CD4-positive, alpha-beta T cell (primary cell): Measurements from ENCODE around the gene NPSR1. TPM values are rescaled to one million over a fixed set of nuclear protein-coding genes. Genes with fewer than 3 reads are reported as not detected.

ENCODE experiments used
- ATAC-seq: fragments of 200-7000 bp; cut with Tn5 transposase; one replicate; pipeline ENCODE4 v1.10.0; 2022; ENCODE audit warnings: mild to moderate bottlenecking; ENCODE audit not compliant: poor library complexity
- CTCF ChIA-PET: fragments of 350-600 bp; sonication (Branson Sonifier 250); formaldehyde crosslinking; loops from one replicate; lab custom pipeline; 2021; ENCODE audit warnings: antibody characterized with exemption, inconsistent platforms; lab: Charles Lee
- POLR2A ChIA-PET: fragments of 350-600 bp; sonication (Branson Sonifier 250); formaldehyde crosslinking; loops from one replicate; lab custom pipeline; 2021; ENCODE audit warnings: antibody characterized with exemption, inconsistent platforms; lab: Charles Lee
- DNase-seq, 14 experiments: peaks; one replicate each; pipeline ENCODE4 v3.0.0-alpha.2; 2013 to 2020; ENCODE audit warnings: mixed read lengths in 2 of 14
- H3K27ac ChIP-seq, 2 donors: one replicate each; pipeline versions ENCODE4 v1.5.1 to v1.7.0; 2013; ENCODE audit warnings: low read length in 2 of 2, low read depth in 1 of 2, mild to moderate bottlenecking in 1 of 2
- H3K27me3 ChIP-seq, 2 experiments: 1 replicate in 1 of 2; 2 replicates in 1 of 2; pipeline versions ENCODE4 v1.6.1 to v1.7.0; 2013; ENCODE audit warnings: low read length in 2 of 2, control low read depth in 1 of 2, mild to moderate bottlenecking in 1 of 2, moderate library complexity in 1 of 2; ENCODE audit not compliant: insufficient read depth in 2 of 2, control insufficient read depth in 1 of 2
- H3K36me3 ChIP-seq: one replicate; pipeline ENCODE4 v1.6.1; 2013; ENCODE audit warnings: low read length, control low read depth; ENCODE audit not compliant: insufficient read depth
- H3K4me1 ChIP-seq: one replicate; pipeline ENCODE4 v1.6.1; 2013; ENCODE audit warnings: low read length, control low read depth; ENCODE audit not compliant: insufficient read depth
- H3K4me3 ChIP-seq: one replicate; pipeline ENCODE4 v1.5.1; 2013; ENCODE audit warnings: mild to moderate bottlenecking, low read length, moderate library complexity
- H3K9me3 ChIP-seq, 2 experiments: 1 replicate in 1 of 2; 2 replicates in 1 of 2; pipeline versions ENCODE4 v1.6.1 to v1.7.0; 2013; ENCODE audit warnings: low read length in 2 of 2, mild to moderate bottlenecking in 2 of 2, control low read depth in 1 of 2, moderate library complexity in 1 of 2; ENCODE audit not compliant: control insufficient read depth in 1 of 2, insufficient read depth in 1 of 2
- H3K27ac Mint-ChIP-seq: one replicate; pipeline ENCODE4 v1.8.0; 2020; ENCODE audit warnings: mixed read lengths
- H3K27me3 Mint-ChIP-seq: one replicate; pipeline ENCODE4 v1.8.0; 2021; ENCODE audit warnings: mixed read lengths
- H3K36me3 Mint-ChIP-seq: one replicate; pipeline ENCODE4 v1.8.0; 2021; ENCODE audit warnings: low read depth, mixed read lengths
- H3K4me1 Mint-ChIP-seq: one replicate; pipeline ENCODE4 v1.8.0; 2021; ENCODE audit warnings: low read depth, mixed read lengths
- H3K4me3 Mint-ChIP-seq: one replicate; pipeline ENCODE4 v1.8.0; 2020; ENCODE audit warnings: mild to moderate bottlenecking, mixed read lengths
- H3K9me3 Mint-ChIP-seq: one replicate; pipeline ENCODE4 v1.8.0; 2020; ENCODE audit warnings: mixed read lengths
- CTCF ChIP-seq: fragments of 200-600 bp; IDR thresholded peaks from one replicate; pipeline ENCODE4 v1.8.0; 2022; ENCODE audit warnings: antibody characterized with exemption, mild to moderate bottlenecking
- intact Hi-C, 2 experiments: fragments of 100-400 bp; cut with DNase I in 1 of 2; cut with micrococcal nuclease in 1 of 2; formaldehyde crosslinking; loops; one replicate each; pipeline versions ENCODE4 v1.15.1 to v1.9.0; 2023 to 2025; cut with DNase I, micrococcal nuclease
- total RNA-seq, 174 experiments: library from RNA in 2 of 174; stranded (reverse) in 2 of 174; gene quantifications; one replicate each; pipeline ENCODE4 v1.2.3 and lab custom pipeline; 2021 to 2026

Gene NPSR1
- total RNA-seq, 2 experiments from 2014 or later = not detected

DNA sequence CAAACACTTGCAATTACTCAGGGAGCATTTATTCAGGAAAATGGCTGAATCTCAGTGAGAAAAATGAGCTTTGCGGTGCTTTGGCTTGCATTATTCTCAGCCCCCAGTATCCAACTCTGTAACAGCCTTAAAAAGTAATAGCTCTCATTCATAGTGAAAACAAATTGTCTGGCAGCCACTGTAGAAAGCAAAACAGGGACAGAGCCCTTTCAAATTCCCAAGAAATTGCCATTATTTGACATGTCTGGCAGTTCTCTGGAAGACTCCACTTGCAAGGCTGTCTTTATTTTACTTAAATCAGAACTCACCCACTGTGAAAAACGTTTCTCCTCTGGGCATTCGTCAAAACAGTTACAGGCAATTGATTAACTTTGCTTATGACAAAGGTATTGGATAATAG lies 122.5 kb downstream of the NPSR1 start:
- Mint-ChIP-seq H3K4me1 (no peaks in the 10 kb centered on the region), H3K27ac (no peak overlapping the region), H3K4me3 (no peak overlapping the region), H3K36me3 (no peaks in the 10 kb centered on the region), H3K9me3 (peaks cover 18% of the 10 kb centered on the region), H3K27me3 (peaks cover 8% of the 10 kb centered on the region)
- H3K4me3 ChIP-seq = no peak overlapping the region
- no peaks in the 10 kb centered on the region for H3K4me1 ChIP-seq
- CTCF ChIA-PET = no interaction called here
- intact Hi-C loops = no loop called here
- TF ChIP-seq CTCF = no peak
- ATAC-seq (no peak), DNase-seq (no peak)
- H3K9me3 ChIP-seq = peaks cover 7 to 13% of the 10 kb centered on the region in 2 experiments
- H3K27me3 ChIP-seq = no peaks in the 10 kb centered on the region
- no peak overlapping the region for H3K27ac ChIP-seq
- POLR2A ChIA-PET = no interaction called here
- no peaks in the 10 kb centered on the region for H3K36me3 ChIP-seq

- Mint-ChIP-seq H3K27me3 (no peaks in the 10 kb centered on the region), H3K4me1 (no peaks in the 10 kb centered on the region), H3K9me3 (peaks cover 10% of the 10 kb centered on the region), H3K27ac (no peak overlapping the region), H3K4me3 (no peak overlapping the region), H3K36me3 (no peaks in the 10 kb centered on the region)
- Histone ChIP-seq H3K27me3 (peaks cover 0 to 3% of the 10 kb centered on the region in 2 experiments), H3K27ac (no peak overlapping the region), H3K4me3 (no peak overlapping the region), H3K36me3 (no peaks in the 10 kb centered on the region), H3K4me1 (no peaks in the 10 kb centered on the region), H3K9me3 (peaks cover 0 to 6% of the 10 kb centered on the region in 2 experiments)
- ChIA-PET POLR2A (no interaction called here), CTCF (no interaction called here)
- no peak for DNase-seq
- intact Hi-C loops = no loop called here
- TF ChIP-seq CTCF = no peak
- no peak for ATAC-seq
Measured at GRCh38 chr7:34787586-34787985, 129.6 kb downstream of the NPSR1 start.

- H3K27ac ChIP-seq = no peak overlapping the region
- H3K4me1 Mint-ChIP-seq = no peaks in the 10 kb centered on the region
- H3K4me3 Mint-ChIP-seq = no peak overlapping the region
- no peaks in the 10 kb centered on the region for H3K4me1 ChIP-seq
- H3K27ac Mint-ChIP-seq = no peak overlapping the region
- POLR2A ChIA-PET = no interaction called here
- ATAC-seq (no peak), DNase-seq (no peak)
- no peak overlapping the region for H3K4me3 ChIP-seq
- H3K9me3 Mint-ChIP-seq = no peaks in the 10 kb centered on the region
- intact Hi-C loops = no loop called here
- CTCF ChIA-PET = no interaction called here
- no peak for TF ChIP-seq CTCF
- H3K36me3 ChIP-seq = no peaks in the 10 kb centered on the region
- no peaks in the 10 kb centered on the region for H3K9me3 ChIP-seq
- peaks cover 20% of the 10 kb centered on the region for H3K27me3 Mint-ChIP-seq
- H3K36me3 Mint-ChIP-seq = no peaks in the 10 kb centered on the region
- peaks cover 2 to 5% of the 10 kb centered on the region in 2 experiments for H3K27me3 ChIP-seq
Measured at GRCh38 chr7:34806831-34807230, 148.8 kb downstream of the NPSR1 start.
